ENCODE data around the gene OR51F1.

- TF ChIP-seq CTCF (IDR thresholded peaks at IDR 0.05), result no peak
- TF ChIP-seq POLR2A (IDR thresholded peaks at IDR 0.05), result no peak
Measured at GRCh38 chr11:4809246-4809645, 39.5 kb upstream of the OR51F1 start.
